HEK293T (cell line): ENCODE measurements around the gene ABCB1.

Experiments used
- CTCF ChIA-PET: fragments of 350-600 bp; formaldehyde crosslinking; extraction: SDS; loops from one replicate; lab custom pipeline; 2021; ENCODE audit warnings: antibody characterized with exemption, inconsistent platforms; lab: Yijun Ruan, JAX
- POLR2A ChIA-PET: fragments of 350-600 bp; formaldehyde crosslinking; extraction: SDS; loops from one replicate; lab custom pipeline; 2020; ENCODE audit warnings: antibody characterized with exemption, inconsistent platforms; lab: Yijun Ruan, JAX
- DNase-seq: peaks from one replicate; pipeline ENCODE4 v3.0.0; 2012; ENCODE audit warnings: mixed read lengths; ENCODE audit errors: extremely low spot score
- ARNT ChIP-seq: fragments of 450-650 bp; IDR thresholded peaks from 2 replicates; pipeline ENCODE4 v1.6.1; 2017; ENCODE audit warnings: mild to moderate bottlenecking
- BHLHE40 ChIP-seq: fragments of 450-650 bp; IDR thresholded peaks from 2 replicates; pipeline ENCODE4 v1.6.1; 2016; ENCODE audit warnings: mild to moderate bottlenecking, moderate library complexity, borderline replicate concordance
- CTBP1 ChIP-seq: fragments of 450-650 bp; IDR thresholded peaks from 2 replicates; pipeline ENCODE4 v1.6.1; 2016; ENCODE audit warnings: borderline replicate concordance
- ELF4 ChIP-seq: fragments of 450-650 bp; IDR thresholded peaks from 2 replicates; pipeline ENCODE4 v1.6.1; 2017; ENCODE audit warnings: antibody characterized with exemption
- FOXA1 ChIP-seq: fragments of 450-650 bp; IDR thresholded peaks from 2 replicates; pipeline ENCODE4 v1.6.1; 2016; ENCODE audit warnings: mild to moderate bottlenecking
- FOXK2 ChIP-seq: fragments of 450-650 bp; IDR thresholded peaks from 2 replicates; pipeline ENCODE4 v1.6.1; 2016; ENCODE audit warnings: mild to moderate bottlenecking
- FOXM1 ChIP-seq: fragments of 450-650 bp; IDR thresholded peaks from 2 replicates; pipeline ENCODE4 v1.6.1; 2017; ENCODE audit warnings: mild to moderate bottlenecking, borderline replicate concordance
- HDGF ChIP-seq: fragments of 450-650 bp; IDR thresholded peaks from 2 replicates; pipeline ENCODE4 v1.6.1; 2017; ENCODE audit warnings: antibody characterized with exemption, borderline replicate concordance
- L3MBTL2 ChIP-seq: fragments of 450-650 bp; conservative IDR thresholded peaks from 2 replicates; pipeline ENCODE4 v1.6.1; 2016; ENCODE audit warnings: mild to moderate bottlenecking
- LEF1 ChIP-seq: fragments of 450-650 bp; IDR thresholded peaks from 2 replicates; pipeline ENCODE4 v1.6.1; 2017; ENCODE audit warnings: mild to moderate bottlenecking, borderline replicate concordance
- NFRKB ChIP-seq: fragments of 450-650 bp; IDR thresholded peaks from 2 replicates; pipeline ENCODE4 v1.6.1; 2016; ENCODE audit warnings: mild to moderate bottlenecking, moderate library complexity
- SP1 ChIP-seq: fragments of 450-650 bp; IDR thresholded peaks from 2 replicates; pipeline ENCODE4 v1.6.1; 2017
- SUZ12 ChIP-seq: fragments of 450-650 bp; IDR thresholded peaks from 2 replicates; pipeline ENCODE4 v1.6.1; 2016; ENCODE audit warnings: mild to moderate bottlenecking
- TARDBP ChIP-seq: fragments of 450-650 bp; IDR thresholded peaks from 2 replicates; pipeline ENCODE4 v1.6.1; 2016
- ZNF384 ChIP-seq: fragments of 450-650 bp; IDR thresholded peaks from 2 replicates; pipeline ENCODE4 v1.6.1; 2016
- TF ChIP-seq, protein P1 (sequence below): fragments of 450-650 bp; IDR thresholded peaks from 2 replicates; pipeline ENCODE4 v1.6.1; 2016

Gene ABCB1

DNA sequence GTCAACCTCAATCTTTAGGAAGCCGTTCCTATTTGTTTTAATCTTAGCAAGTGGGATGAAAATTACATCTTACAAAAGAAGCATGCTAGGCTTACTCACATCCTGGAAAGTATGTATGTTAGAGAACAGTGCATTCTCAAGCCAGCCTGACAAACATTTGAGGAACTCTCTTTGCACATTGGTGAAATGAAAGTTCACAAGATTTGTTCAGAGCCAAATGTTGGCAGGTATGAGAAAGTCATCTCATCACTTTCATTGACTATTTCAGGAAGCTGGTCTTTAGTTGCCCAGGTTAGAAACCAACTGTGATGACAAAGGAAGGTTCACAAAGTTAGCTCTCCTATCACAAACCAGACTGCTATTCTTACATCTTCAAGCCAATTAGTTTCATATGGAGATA, 57.1 kb downstream of the ABCB1 start:
- no peak for TF ChIP-seq TARDBP
- no peak for TF ChIP-seq SP1
- TF ChIP-seq FOXA1 = no peak
- TF ChIP-seq L3MBTL2 = no peak
- TF ChIP-seq NFRKB = no peak
- no peak for TF ChIP-seq ZNF384
- TF ChIP-seq HDGF = no peak
- no peak for TF ChIP-seq ARNT
- no peak for TF ChIP-seq LEF1
- TF ChIP-seq ELF4 = no peak
- TF ChIP-seq, protein P1, sequence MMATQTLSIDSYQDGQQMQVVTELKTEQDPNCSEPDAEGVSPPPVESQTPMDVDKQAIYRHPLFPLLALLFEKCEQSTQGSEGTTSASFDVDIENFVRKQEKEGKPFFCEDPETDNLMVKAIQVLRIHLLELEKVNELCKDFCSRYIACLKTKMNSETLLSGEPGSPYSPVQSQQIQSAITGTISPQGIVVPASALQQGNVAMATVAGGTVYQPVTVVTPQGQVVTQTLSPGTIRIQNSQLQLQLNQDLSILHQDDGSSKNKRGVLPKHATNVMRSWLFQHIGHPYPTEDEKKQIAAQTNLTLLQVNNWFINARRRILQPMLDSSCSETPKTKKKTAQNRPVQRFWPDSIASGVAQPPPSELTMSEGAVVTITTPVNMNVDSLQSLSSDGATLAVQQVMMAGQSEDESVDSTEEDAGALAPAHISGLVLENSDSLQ = no peak
- CTCF ChIA-PET = no interaction called here
- DNase-seq = no peak
- POLR2A ChIA-PET = no interaction called here

DNA sequence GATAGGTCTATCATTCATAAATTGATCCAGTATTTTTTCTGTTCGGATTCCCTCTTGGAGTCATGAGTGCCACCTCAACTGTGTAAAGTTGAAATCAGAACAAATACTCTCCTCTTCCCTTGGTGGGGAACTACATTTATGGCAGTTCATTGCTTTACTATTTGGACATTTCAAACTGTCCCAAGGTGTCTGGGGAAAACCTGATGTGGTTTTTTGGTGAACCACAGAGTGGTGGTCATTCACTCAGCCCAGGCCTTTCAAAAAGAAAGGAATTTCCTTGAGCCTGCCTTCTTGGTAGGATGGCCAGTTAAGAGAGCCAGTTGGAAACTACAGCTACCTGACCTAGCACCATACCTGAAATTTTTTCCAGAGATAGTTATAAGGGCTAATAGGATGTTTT, 59.0 kb downstream of the ABCB1 start:
- TF ChIP-seq BHLHE40 (no peak), NFRKB (no peak), L3MBTL2 (no peak), ELF4 (no peak), CTBP1 (no peak), TARDBP (no peak), LEF1 (no peak), FOXK2 (no peak), SP1 (no peak), ZNF384 (no peak), FOXA1 (no peak)
- TF ChIP-seq, protein P1 = no peak
- DNase-seq = no peak
- POLR2A ChIA-PET = no interaction called here
- CTCF ChIA-PET = no interaction called here

DNA sequence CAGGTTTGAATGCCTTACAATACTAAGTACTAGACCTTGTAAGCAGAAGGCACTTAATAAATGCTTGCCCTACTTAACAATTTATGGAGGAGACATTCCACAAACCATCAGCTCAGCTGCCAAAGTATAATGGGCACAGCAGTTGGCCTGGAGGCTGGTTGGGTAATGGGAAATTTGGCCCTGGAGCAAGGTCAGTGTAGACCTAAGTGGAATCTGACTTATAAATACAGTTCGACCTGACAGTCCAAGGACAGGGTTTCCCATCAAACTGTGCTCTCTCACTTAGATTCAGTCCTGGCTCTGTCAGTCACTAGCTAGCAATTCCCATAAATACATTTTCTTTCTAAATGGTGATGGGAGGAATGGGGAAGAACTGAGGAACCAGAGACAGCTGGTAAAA, 62.6 kb downstream of the ABCB1 start:
- DNase-seq = no peak
- TF ChIP-seq ELF4 (no peak), L3MBTL2 (no peak), CTBP1 (no peak), FOXK2 (no peak), ARNT (no peak)
- CTCF ChIA-PET = no interaction called here
- POLR2A ChIA-PET = no interaction called here

DNA sequence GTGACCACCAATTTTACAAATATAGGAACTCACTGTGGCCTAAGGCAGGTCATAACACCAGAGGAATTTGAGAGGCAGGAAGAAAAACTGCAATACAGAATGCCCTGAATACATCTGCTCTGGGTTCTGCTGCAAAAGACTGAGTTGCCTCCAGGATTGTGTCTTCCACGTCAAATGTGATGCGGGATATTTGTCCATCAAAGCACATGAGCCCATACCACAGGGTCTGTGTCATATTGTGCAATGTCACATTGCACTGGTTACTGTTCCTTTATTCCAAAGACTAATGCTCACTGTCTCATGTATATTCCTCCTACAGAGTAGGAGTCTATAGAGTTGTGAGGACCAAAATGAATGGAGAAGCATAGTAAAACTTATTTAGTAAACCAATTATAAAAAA, 66.6 kb downstream of the ABCB1 start:
- no peak for TF ChIP-seq FOXK2
- no peak for TF ChIP-seq LEF1
- no peak for TF ChIP-seq L3MBTL2
- TF ChIP-seq NFRKB = no peak
- no peak for TF ChIP-seq SUZ12
- no peak for TF ChIP-seq ZNF384
- TF ChIP-seq SP1 = no peak
- TF ChIP-seq ARNT = no peak
- no peak for TF ChIP-seq FOXA1
- TF ChIP-seq, protein P1 = no peak
- no peak for TF ChIP-seq BHLHE40
- TF ChIP-seq ELF4 = no peak
- no peak for TF ChIP-seq TARDBP
- no peak for TF ChIP-seq CTBP1
- TF ChIP-seq HDGF = no peak
- TF ChIP-seq FOXM1 = no peak
- POLR2A ChIA-PET = no interaction called here
- CTCF ChIA-PET = no interaction called here
- no peak for DNase-seq

DNA sequence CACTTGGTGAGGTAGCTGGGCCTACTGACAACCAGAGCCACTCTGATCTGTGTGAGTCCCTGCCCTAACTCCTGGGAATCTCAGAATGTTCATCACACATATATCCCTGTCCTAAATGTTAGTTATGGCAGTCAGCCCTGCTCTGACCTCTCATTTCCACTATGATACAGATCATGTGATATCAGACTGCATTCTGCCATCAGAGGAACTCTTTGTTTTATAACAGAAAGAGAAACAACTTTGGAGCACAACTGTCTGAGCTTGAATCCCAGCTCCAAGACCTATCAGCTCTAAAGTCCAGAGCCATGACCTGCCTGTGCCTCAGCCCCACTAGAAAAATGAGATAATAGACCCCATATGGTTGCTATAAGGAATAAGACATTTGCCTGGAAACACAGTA, 70.6 kb downstream of the ABCB1 start:
- TF ChIP-seq ELF4 (no peak), SP1 (no peak), BHLHE40 (no peak), ZNF384 (no peak), FOXM1 (no peak), CTBP1 (no peak), FOXK2 (no peak), LEF1 (no peak), HDGF (no peak), ARNT (no peak), FOXA1 (no peak), NFRKB (no peak), L3MBTL2 (no peak)
- TF ChIP-seq, protein P1 = no peak
- CTCF ChIA-PET = interaction anchor here (0.7 kb wide), 1 partner anchor 139 kb away, joined by 5 read pairs; no protein-coding TSS in a partner anchor
- no peak for DNase-seq
- POLR2A ChIA-PET = no interaction called here

DNA sequence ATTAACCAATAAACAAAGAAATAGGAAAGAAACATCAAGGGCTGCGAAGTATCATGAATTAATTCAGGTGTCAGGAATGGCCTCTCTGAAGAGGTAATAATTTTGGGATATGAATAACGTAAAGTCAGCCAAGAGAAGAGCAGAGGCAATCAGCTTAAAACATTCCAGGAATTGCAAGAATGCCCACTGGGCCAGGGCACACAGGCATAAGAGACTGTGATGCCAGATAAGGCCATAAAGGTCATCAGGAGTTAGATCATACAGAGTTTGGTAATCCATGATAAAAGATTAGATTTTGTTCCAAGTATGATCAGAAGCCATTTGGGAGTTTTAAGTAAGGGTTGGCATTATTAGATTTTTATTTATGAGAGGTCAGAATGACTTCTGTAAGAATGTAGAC, 72.0 kb downstream of the ABCB1 start:
- ChIA-PET CTCF (no interaction called here), POLR2A (no interaction called here)
- DNase-seq = no peak
- TF ChIP-seq FOXA1 = no peak
- TF ChIP-seq TARDBP = no peak
- TF ChIP-seq NFRKB = no peak
- TF ChIP-seq SUZ12 = no peak
- TF ChIP-seq BHLHE40 = no peak
- TF ChIP-seq ARNT = no peak
- TF ChIP-seq SP1 = no peak
- no peak for TF ChIP-seq HDGF
- no peak for TF ChIP-seq CTBP1
- TF ChIP-seq FOXM1 = no peak
- TF ChIP-seq L3MBTL2 = no peak
- TF ChIP-seq, protein P1 = no peak
- TF ChIP-seq FOXK2 = no peak
- no peak for TF ChIP-seq ZNF384
- no peak for TF ChIP-seq ELF4
- TF ChIP-seq LEF1 = no peak
